Measurements from ENCODE around the gene NPY5R.

Gene NPY5R

GRCh38 chr4:163353054-163353453 is 9.4 kb downstream of the NPY5R start:
- no peaks in the 10 kb centered on the region for H3K4me1 ChIP-seq (ENCODE audit: insufficient read depth, low read length, poor library complexity, severe bottlenecking)
- no peaks in the 10 kb centered on the region for H3K79me2 ChIP-seq (ENCODE audit: insufficient read depth, low read length)
- H3K27me3 ChIP-seq (ENCODE audit: insufficient read depth, low read length, poor library complexity, severe bottlenecking) = no peaks in the 10 kb centered on the region
- H3F3A ChIP-seq (ENCODE audit: low read depth) = no peaks in the 10 kb centered on the region
- no peaks in the 10 kb centered on the region for H3K36me3 ChIP-seq (ENCODE audit: insufficient read depth, low read length)
- TF ChIP-seq CTCF (conservative IDR thresholded peaks at IDR 0.05; ENCODE audit: low read length) = no peak
- TF ChIP-seq EZH2phosphoT487 (IDR thresholded peaks at IDR 0.05; ENCODE audit: borderline replicate concordance) = no peak
- no peak overlapping the region for H2AFZ ChIP-seq (ENCODE audit: low read length)
- H3K4me3 ChIP-seq (ENCODE audit: low read length, poor library complexity, severe bottlenecking) = no peak overlapping the region
- no peak overlapping the region for H3K4me2 ChIP-seq (ENCODE audit: low read depth, low read length, poor library complexity, severe bottlenecking)
- H3K9me2 ChIP-seq (replicated peaks; ENCODE audit: low read depth, low read length) = no peaks in the 10 kb centered on the region
- H3K9ac ChIP-seq (ENCODE audit: low read depth, low read length, poor library complexity, severe bottlenecking) = no peak overlapping the region
- H3K9me3 ChIP-seq (ENCODE audit: insufficient read depth, low read depth, low read length) = no peaks in the 10 kb centered on the region
- H4K20me1 ChIP-seq (ENCODE audit: insufficient read depth, low read length, poor library complexity, severe bottlenecking) = no peaks in the 10 kb centered on the region

- Histone ChIP-seq H3K9me2 (replicated peaks; ENCODE audit: low read depth, low read length) (no peaks in the 10 kb centered on the region), H3K36me3 (ENCODE audit: insufficient read depth, low read length) (no peaks in the 10 kb centered on the region), H3K9me3 (ENCODE audit: insufficient read depth, low read depth, low read length) (no peaks in the 10 kb centered on the region; the same call in 1 of the 2 replicates), H3K4me1 (ENCODE audit: insufficient read depth, low read length, poor library complexity, severe bottlenecking) (no peaks in the 10 kb centered on the region), H3K27me3 (ENCODE audit: insufficient read depth, low read length, poor library complexity, severe bottlenecking) (no peaks in the 10 kb centered on the region), H3K4me2 (ENCODE audit: low read depth, low read length, poor library complexity, severe bottlenecking) (no peak overlapping the region), H3F3A (ENCODE audit: low read depth) (no peaks in the 10 kb centered on the region), H4K20me1 (ENCODE audit: insufficient read depth, low read length, poor library complexity, severe bottlenecking) (no peaks in the 10 kb centered on the region), H2AFZ (ENCODE audit: low read length) (no peak overlapping the region), H3K9ac (ENCODE audit: low read depth, low read length, poor library complexity, severe bottlenecking) (no peak overlapping the region), H3K79me2 (ENCODE audit: insufficient read depth, low read length) (no peaks in the 10 kb centered on the region), H3K4me3 (ENCODE audit: low read length, poor library complexity, severe bottlenecking) (no peak overlapping the region)
- TF ChIP-seq CTCF (conservative IDR thresholded peaks at IDR 0.05; ENCODE audit: low read length) (no peak), EZH2phosphoT487 (IDR thresholded peaks at IDR 0.05; ENCODE audit: borderline replicate concordance) (no peak)
Observed at GRCh38 chr4:163356104-163356503, 12.4 kb downstream of the NPY5R start.

GRCh38 chr4:163367651-163368050 is 24.0 kb downstream of the NPY5R start:
- Histone ChIP-seq H3F3A (ENCODE audit: low read depth) (no peaks in the 10 kb centered on the region), H3K79me2 (ENCODE audit: insufficient read depth, low read length) (no peaks in the 10 kb centered on the region)
- TF ChIP-seq CTCF (conservative IDR thresholded peaks at IDR 0.05; ENCODE audit: low read length) = no peak
- TF ChIP-seq EZH2phosphoT487 (IDR thresholded peaks at IDR 0.05; ENCODE audit: borderline replicate concordance) = no peak

More at GRCh38 chr4:163367651-163368050, 24.0 kb downstream of the NPY5R start:
- Histone ChIP-seq H2AFZ (ENCODE audit: low read length) (no peak overlapping the region), H3K9me2 (replicated peaks; ENCODE audit: low read depth, low read length) (no peaks in the 10 kb centered on the region), H4K20me1 (ENCODE audit: insufficient read depth, low read length, poor library complexity, severe bottlenecking) (no peaks in the 10 kb centered on the region), H3K4me2 (ENCODE audit: low read depth, low read length, poor library complexity, severe bottlenecking) (no peak overlapping the region), H3K36me3 (ENCODE audit: insufficient read depth, low read length) (no peaks in the 10 kb centered on the region), H3K9ac (ENCODE audit: low read depth, low read length, poor library complexity, severe bottlenecking) (no peak overlapping the region), H3K27me3 (ENCODE audit: insufficient read depth, low read length, poor library complexity, severe bottlenecking) (no peaks in the 10 kb centered on the region), H3K4me3 (ENCODE audit: low read length, poor library complexity, severe bottlenecking) (no peak overlapping the region), H3K4me1 (ENCODE audit: insufficient read depth, low read length, poor library complexity, severe bottlenecking) (no peaks in the 10 kb centered on the region), H3K9me3 (ENCODE audit: insufficient read depth, low read depth, low read length) (no peaks in the 10 kb centered on the region)
